HepG2 (cell line): ENCODE results near the gene ID4. TPM values are rescaled to one million over a fixed set of nuclear protein-coding genes. Genes with fewer than 3 reads are reported as not detected.

ENCODE experiments used
- ATAC-seq: fragments of 200-7000 bp; cut with Tn5 transposase; 3 replicates; pipeline ENCODE4 v1.9.1; 2020; ENCODE audit warnings: mild to moderate bottlenecking, moderate library complexity
- BruUV-seq: library from RNA; stranded (reverse); fragments of 400-500 nt; replicated peaks from 2 replicates; lab custom pipeline; 2021; lab: Mats Ljungman, UMichigan
- CTCF ChIA-PET: fragments of 300-600 bp; formaldehyde crosslinking; extraction: SDS; loops from one replicate; lab custom pipeline; 2021; ENCODE audit warnings: low total read pairs, inconsistent platforms, low intra/inter-chr PET ratio; lab: Yijun Ruan, JAX
- POLR2A ChIA-PET: fragments of 350-600 bp; sonication (Branson Sonifier 250); formaldehyde crosslinking; loops from one replicate; lab custom pipeline; 2020; ENCODE audit warnings: antibody characterized with exemption, inconsistent platforms; lab: Yijun Ruan, JAX
- DNase-seq: peaks from one replicate; pipeline ENCODE4 v3.0.0-alpha.2; 2015; ENCODE audit warnings: low spot score
- FAIRE-seq: peaks from 3 replicates; lab custom pipeline; 2011; peaks lifted over from hg19 to GRCh38; lab: Jason Lieb, UNC
- H2AFZ ChIP-seq: one replicate; pipeline ENCODE4 v1.6.1; 2011; ENCODE audit warnings: low read length, inconsistent platforms
- H3K27ac ChIP-seq: fragments of 300-600 bp; 3 replicates; pipeline ENCODE4 v1.8.0; 2011; ENCODE audit warnings: mixed run types, mild to moderate bottlenecking, mixed read lengths, low read length, inconsistent platforms; ENCODE audit not compliant: insufficient read depth; ENCODE audit errors: extremely low read length
- H3K27me3 ChIP-seq, 2 experiments: fragments of 200-600 bp in 1 of 2; 2 replicates in 1 of 2; 3 replicates in 1 of 2; pipeline versions ENCODE4 v1.6.0 to v1.8.0; 2011; ENCODE audit warnings: low read length in 2 of 2, mild to moderate bottlenecking in 2 of 2, moderate library complexity in 2 of 2, inconsistent platforms in 1 of 2; ENCODE audit not compliant: insufficient read depth in 2 of 2, control insufficient read depth in 1 of 2
- H3K36me3 ChIP-seq, 2 experiments: fragments of 200-600 bp in 1 of 2; replicated peaks in 1 of 2; 2 replicates in 1 of 2; 3 replicates in 1 of 2; pipeline versions ENCODE4 v1.5.1 to v1.8.0; 2011; ENCODE audit warnings: low read length in 2 of 2, inconsistent platforms in 1 of 2; ENCODE audit not compliant: insufficient read depth in 2 of 2, control insufficient read depth in 1 of 2
- H3K4me1 ChIP-seq: 2 replicates; pipeline ENCODE4 v1.5.1; 2012; ENCODE audit warnings: low read length, inconsistent platforms; ENCODE audit not compliant: insufficient read depth
- H3K4me2 ChIP-seq: 2 replicates; pipeline ENCODE4 v1.6.0; 2011; ENCODE audit warnings: low read depth, low read length, inconsistent platforms
- H3K4me3 ChIP-seq, 3 experiments: fragments of 200-600 bp in 1 of 3; sonication (generic), shearing (Covaris generic) in 1 of 3; replicated peaks in 1 of 3; 2 replicates each; pipeline ENCODE4 v1.5.1; 2011 to 2016; ENCODE audit warnings: low read length in 3 of 3, inconsistent platforms in 2 of 3, low read depth in 2 of 3, mild to moderate bottlenecking in 2 of 3, control low read depth in 1 of 3, mixed read lengths in 1 of 3; ENCODE audit not compliant: insufficient read depth in 1 of 3
- H3K79me2 ChIP-seq: one replicate; pipeline ENCODE4 v1.6.1; 2011; ENCODE audit warnings: low read length, inconsistent platforms; ENCODE audit not compliant: insufficient read depth
- H3K9ac ChIP-seq: 2 replicates; pipeline ENCODE4 v1.6.0; 2011; ENCODE audit warnings: mild to moderate bottlenecking, low read depth, low read length, inconsistent platforms; ENCODE audit not compliant: insufficient read depth
- H3K9me3 ChIP-seq: 2 replicates; pipeline ENCODE4 v1.5.1; 2012; ENCODE audit warnings: mild to moderate bottlenecking, low read length
- H4K20me1 ChIP-seq: 2 replicates; pipeline ENCODE4 v1.6.0; 2011; ENCODE audit warnings: inconsistent platforms, mild to moderate bottlenecking, low read length, moderate library complexity; ENCODE audit not compliant: insufficient read depth
- PAF1 ChIP-seq: IDR thresholded peaks from 2 replicates; pipeline ENCODE4 v1.6.1; 2016; ENCODE audit warnings: missing genetic modification reagents, missing compliant biosample characterization
- SP2 ChIP-seq: sonication (generic); formaldehyde crosslinking; IDR thresholded peaks from 2 replicates; pipeline ENCODE4 v1.5.1; 2020; ENCODE audit warnings: mild to moderate bottlenecking, missing genetic modification reagents
- WGBS: methylation state at CpG from one replicate; pipeline ENCODE4 v1.1.6; 2017; ENCODE audit warnings: low lambda C conversion rate; 5-methylcytosine and 5-hydroxymethylcytosine counted together
- in situ Hi-C: cut with HindIII; loops from 2 replicates; pipeline ENCODE4 v1.10.0; 2017; ENCODE audit warnings: low pct_unique_long_range_greater_than_20kb; ENCODE audit not compliant: extremely low pct_ligation_motif_present
- intact Hi-C: fragments of 100-400 bp; cut with micrococcal nuclease; formaldehyde crosslinking; loops from one replicate; pipeline ENCODE4 v1.10.0; 2022; ENCODE audit not compliant: unreplicated experiment
- polyA plus RNA-seq, 8 experiments: library from polyadenylated mRNA; depleted of rRNA in 3 of 8; stranded (reverse) in 7 of 8; unstranded in 1 of 8; fragments of >200 nt; fragmentation: Illumina TruSeq in 4 of 8; extraction: Trizol in 4 of 8; gene quantifications; 2 replicates each; pipeline versions ENCODE4 v1.2.1 to v1.2.3, GENCODE V29; 2011 to 2016; ENCODE audit warnings: low read depth in 4 of 8, missing spikeins in 1 of 8, mixed read lengths in 1 of 8; ENCODE audit not compliant: insufficient read depth in 1 of 8
- total RNA-seq, 5 experiments: library from RNA; depleted of rRNA; stranded (reverse); fragments of >200 nt; fragmentation: Illumina TruSeq; extraction: Trizol; gene quantifications; 2 replicates each; pipeline ENCODE4 v1.2.3, GENCODE V29; 2016; ENCODE audit warnings: low read depth in 1 of 5
- TF ChIP-seq, protein P1 (sequence below): sonication (generic); formaldehyde crosslinking; conservative IDR thresholded peaks from 2 replicates; pipeline ENCODE4 v1.4.0; 2020; ENCODE audit warnings: missing genetic modification reagents
- TF ChIP-seq, protein P2 (sequence below): IDR thresholded peaks from 2 replicates; pipeline ENCODE4 v1.6.1; 2016; ENCODE audit warnings: low read depth, borderline replicate concordance
- TF ChIP-seq, protein P3 (sequence below): sonication (generic); formaldehyde crosslinking; IDR thresholded peaks from 2 replicates; pipeline ENCODE4 v1.5.1; 2020; ENCODE audit warnings: mild to moderate bottlenecking, missing genetic modification reagents, moderate library complexity
- TF ChIP-seq, protein P4 (sequence below): sonication (generic); formaldehyde crosslinking; IDR thresholded peaks from 2 replicates; pipeline ENCODE4 v1.5.0; 2020; ENCODE audit warnings: missing genetic modification reagents
- TF ChIP-seq, protein P5 (sequence below): sonication (generic); formaldehyde crosslinking; IDR thresholded peaks from 2 replicates; pipeline ENCODE4 v1.4.0; 2020; ENCODE audit warnings: missing genetic modification reagents
- TF ChIP-seq, protein P6 (sequence below): sonication (generic); formaldehyde crosslinking; IDR thresholded peaks from 2 replicates; pipeline ENCODE4 v1.5.0; 2020; ENCODE audit warnings: missing genetic modification reagents

ID4 gene
- total and polyA plus RNA-seq, 2 of the 13 experiments (the other 11 are each of a cell fraction or from before 2014, with no cell fraction given): 0.20 to 0.44 TPM

DNA sequence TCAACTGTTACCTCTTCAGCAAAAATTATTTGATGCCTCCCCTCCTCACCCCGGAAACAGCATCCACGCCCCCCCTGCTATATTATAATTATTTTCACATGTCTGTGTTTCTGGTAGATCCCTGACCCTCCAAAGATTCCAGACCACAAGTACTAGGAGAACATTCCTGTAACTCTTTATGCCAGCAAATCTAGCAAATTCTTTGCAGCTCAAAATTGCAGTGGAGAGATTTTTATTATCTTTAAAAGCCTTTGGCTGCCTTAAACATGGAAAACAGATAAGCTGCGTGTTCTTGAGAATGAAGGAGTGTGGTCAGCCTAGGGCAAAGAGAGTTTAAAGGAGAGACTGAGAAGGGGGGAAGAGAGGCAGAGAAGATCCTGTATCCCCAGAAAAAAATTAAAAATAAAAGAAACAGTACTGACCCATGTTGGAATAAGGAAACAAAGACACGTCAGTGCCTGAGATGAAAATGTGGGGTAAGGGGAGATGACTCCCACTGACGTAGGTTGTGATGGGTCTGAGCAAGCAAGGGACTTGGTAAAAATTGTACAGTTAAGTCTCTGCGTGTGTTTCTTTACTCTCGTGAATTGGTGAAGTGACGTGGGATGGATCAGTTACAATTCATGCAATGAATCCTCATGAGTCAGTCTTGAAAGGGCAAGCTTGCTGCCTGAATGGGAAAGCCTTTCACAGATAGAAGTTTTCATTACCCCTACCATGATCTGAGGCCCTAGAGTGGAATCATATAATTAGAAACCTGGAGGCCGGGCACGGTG is 8.3 kb downstream of the ID4 start:
- intact Hi-C loops (no loop called here), in situ Hi-C loops (loop anchor here (25.0 kb wide), 1 partner anchor 1583 kb away; the partner anchor contains the start of gene DEK)
- H3K9me3 ChIP-seq: no peaks in the 10 kb centered on the region
- H3K4me3 ChIP-seq: no peak overlapping the region
- ChIA-PET POLR2A (no interaction called here), CTCF (no interaction called here)
- no peak overlapping the region for H3K27ac ChIP-seq
- H3K4me1 ChIP-seq: peaks cover 37% of the 10 kb centered on the region
- H3K79me2 ChIP-seq: no peaks in the 10 kb centered on the region
- ATAC-seq (no peak), DNase-seq (no peak), FAIRE-seq (no peak)
- no peak overlapping the region for H3K9ac ChIP-seq
- no peak overlapping the region for H3K4me2 ChIP-seq
- H3K36me3 ChIP-seq: no peaks in the 10 kb centered on the region
- WGBS: 63% methylated on average over 10 of the region's 10 CpGs
- H4K20me1 ChIP-seq: no peaks in the 10 kb centered on the region
- no peaks in the 10 kb centered on the region for H3K27me3 ChIP-seq
- H2AFZ ChIP-seq: no peak overlapping the region
- no TSS peak for BruUV-seq
- no peak for TF ChIP-seq PAF1 (CRISPR knock-in tag)
- TF ChIP-seq, protein P1, sequence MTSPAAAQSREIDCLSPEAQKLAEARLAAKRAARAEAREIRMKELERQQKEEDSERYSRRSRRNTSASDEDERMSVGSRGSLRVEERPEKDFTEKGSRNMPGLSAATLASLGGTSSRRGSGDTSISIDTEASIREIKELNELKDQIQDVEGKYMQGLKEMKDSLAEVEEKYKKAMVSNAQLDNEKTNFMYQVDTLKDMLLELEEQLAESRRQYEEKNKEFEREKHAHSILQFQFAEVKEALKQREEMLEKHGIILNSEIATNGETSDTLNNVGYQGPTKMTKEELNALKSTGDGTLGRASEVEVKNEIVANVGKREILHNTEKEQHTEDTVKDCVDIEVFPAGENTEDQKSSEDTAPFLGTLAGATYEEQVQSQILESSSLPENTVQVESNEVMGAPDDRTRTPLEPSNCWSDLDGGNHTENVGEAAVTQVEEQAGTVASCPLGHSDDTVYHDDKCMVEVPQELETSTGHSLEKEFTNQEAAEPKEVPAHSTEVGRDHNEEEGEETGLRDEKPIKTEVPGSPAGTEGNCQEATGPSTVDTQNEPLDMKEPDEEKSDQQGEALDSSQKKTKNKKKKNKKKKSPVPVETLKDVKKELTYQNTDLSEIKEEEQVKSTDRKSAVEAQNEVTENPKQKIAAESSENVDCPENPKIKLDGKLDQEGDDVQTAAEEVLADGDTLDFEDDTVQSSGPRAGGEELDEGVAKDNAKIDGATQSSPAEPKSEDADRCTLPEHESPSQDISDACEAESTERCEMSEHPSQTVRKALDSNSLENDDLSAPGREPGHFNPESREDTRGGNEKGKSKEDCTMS (CRISPR knock-in tag): no peak
- TF ChIP-seq, protein P2, sequence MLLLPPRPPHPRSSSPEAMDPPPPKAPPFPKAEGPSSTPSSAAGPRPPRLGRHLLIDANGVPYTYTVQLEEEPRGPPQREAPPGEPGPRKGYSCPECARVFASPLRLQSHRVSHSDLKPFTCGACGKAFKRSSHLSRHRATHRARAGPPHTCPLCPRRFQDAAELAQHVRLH: no peak
- TF ChIP-seq, protein P3, sequence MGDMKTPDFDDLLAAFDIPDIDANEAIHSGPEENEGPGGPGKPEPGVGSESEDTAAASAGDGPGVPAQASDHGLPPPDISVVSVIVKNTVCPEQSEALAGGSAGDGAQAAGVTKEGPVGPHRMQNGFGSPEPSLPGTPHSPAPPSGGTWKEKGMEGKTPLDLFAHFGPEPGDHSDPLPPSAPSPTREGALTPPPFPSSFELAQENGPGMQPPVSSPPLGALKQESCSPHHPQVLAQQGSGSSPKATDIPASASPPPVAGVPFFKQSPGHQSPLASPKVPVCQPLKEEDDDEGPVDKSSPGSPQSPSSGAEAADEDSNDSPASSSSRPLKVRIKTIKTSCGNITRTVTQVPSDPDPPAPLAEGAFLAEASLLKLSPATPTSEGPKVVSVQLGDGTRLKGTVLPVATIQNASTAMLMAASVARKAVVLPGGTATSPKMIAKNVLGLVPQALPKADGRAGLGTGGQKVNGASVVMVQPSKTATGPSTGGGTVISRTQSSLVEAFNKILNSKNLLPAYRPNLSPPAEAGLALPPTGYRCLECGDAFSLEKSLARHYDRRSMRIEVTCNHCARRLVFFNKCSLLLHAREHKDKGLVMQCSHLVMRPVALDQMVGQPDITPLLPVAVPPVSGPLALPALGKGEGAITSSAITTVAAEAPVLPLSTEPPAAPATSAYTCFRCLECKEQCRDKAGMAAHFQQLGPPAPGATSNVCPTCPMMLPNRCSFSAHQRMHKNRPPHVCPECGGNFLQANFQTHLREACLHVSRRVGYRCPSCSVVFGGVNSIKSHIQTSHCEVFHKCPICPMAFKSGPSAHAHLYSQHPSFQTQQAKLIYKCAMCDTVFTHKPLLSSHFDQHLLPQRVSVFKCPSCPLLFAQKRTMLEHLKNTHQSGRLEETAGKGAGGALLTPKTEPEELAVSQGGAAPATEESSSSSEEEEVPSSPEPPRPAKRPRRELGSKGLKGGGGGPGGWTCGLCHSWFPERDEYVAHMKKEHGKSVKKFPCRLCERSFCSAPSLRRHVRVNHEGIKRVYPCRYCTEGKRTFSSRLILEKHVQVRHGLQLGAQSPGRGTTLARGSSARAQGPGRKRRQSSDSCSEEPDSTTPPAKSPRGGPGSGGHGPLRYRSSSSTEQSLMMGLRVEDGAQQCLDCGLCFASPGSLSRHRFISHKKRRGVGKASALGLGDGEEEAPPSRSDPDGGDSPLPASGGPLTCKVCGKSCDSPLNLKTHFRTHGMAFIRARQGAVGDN (CRISPR knock-in tag): no peak
- TF ChIP-seq, protein P4, sequence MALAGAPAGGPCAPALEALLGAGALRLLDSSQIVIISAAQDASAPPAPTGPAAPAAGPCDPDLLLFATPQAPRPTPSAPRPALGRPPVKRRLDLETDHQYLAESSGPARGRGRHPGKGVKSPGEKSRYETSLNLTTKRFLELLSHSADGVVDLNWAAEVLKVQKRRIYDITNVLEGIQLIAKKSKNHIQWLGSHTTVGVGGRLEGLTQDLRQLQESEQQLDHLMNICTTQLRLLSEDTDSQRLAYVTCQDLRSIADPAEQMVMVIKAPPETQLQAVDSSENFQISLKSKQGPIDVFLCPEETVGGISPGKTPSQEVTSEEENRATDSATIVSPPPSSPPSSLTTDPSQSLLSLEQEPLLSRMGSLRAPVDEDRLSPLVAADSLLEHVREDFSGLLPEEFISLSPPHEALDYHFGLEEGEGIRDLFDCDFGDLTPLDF: no peak
- TF ChIP-seq SP2 (CRISPR knock-in tag): no peak
- TF ChIP-seq, protein P5, sequence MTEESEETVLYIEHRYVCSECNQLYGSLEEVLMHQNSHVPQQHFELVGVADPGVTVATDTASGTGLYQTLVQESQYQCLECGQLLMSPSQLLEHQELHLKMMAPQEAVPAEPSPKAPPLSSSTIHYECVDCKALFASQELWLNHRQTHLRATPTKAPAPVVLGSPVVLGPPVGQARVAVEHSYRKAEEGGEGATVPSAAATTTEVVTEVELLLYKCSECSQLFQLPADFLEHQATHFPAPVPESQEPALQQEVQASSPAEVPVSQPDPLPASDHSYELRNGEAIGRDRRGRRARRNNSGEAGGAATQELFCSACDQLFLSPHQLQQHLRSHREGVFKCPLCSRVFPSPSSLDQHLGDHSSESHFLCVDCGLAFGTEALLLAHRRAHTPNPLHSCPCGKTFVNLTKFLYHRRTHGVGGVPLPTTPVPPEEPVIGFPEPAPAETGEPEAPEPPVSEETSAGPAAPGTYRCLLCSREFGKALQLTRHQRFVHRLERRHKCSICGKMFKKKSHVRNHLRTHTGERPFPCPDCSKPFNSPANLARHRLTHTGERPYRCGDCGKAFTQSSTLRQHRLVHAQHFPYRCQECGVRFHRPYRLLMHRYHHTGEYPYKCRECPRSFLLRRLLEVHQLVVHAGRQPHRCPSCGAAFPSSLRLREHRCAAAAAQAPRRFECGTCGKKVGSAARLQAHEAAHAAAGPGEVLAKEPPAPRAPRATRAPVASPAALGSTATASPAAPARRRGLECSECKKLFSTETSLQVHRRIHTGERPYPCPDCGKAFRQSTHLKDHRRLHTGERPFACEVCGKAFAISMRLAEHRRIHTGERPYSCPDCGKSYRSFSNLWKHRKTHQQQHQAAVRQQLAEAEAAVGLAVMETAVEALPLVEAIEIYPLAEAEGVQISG (CRISPR knock-in tag): no peak
- TF ChIP-seq, protein P6, sequence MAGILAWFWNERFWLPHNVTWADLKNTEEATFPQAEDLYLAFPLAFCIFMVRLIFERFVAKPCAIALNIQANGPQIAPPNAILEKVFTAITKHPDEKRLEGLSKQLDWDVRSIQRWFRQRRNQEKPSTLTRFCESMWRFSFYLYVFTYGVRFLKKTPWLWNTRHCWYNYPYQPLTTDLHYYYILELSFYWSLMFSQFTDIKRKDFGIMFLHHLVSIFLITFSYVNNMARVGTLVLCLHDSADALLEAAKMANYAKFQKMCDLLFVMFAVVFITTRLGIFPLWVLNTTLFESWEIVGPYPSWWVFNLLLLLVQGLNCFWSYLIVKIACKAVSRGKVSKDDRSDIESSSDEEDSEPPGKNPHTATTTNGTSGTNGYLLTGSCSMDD (CRISPR knock-in tag): no peak
